ENCODE data around the gene GNG12.

GRCh38 chr1:67738401-67738800 lies 94.9 kb downstream of the GNG12 start:
- TF ChIP-seq POLR2A (IDR thresholded peaks at IDR 0.05; ENCODE audit: low read depth, low read length) (no peak), CTCF (IDR thresholded peaks at IDR 0.05; ENCODE audit: extremely low read depth in 1 of 2, insufficient read depth in 1 of 2, low read depth in 1 of 2, low read length in 2 of 2) (no peak), EZH2 (IDR thresholded peaks at IDR 0.05; ENCODE audit: borderline replicate concordance, low read depth, low read length, severe bottlenecking) (no peak), GATA2 (IDR thresholded peaks at IDR 0.05; ENCODE audit: insufficient read depth, insufficient read length, low read depth, low read length) (no peak), POLR2AphosphoS5 (IDR thresholded peaks at IDR 0.05; ENCODE audit: insufficient read depth, low read depth, low read length) (no peak), MYC (IDR thresholded peaks at IDR 0.05; ENCODE audit: low read depth, low read length) (no peak), FOS (IDR thresholded peaks at IDR 0.05; ENCODE audit: borderline replicate concordance, insufficient read depth, low read length) (no peak)
